Astrocyte (in vitro differentiated cells and primary cell): Measurements from ENCODE around the gene ZMIZ1. TPM values are rescaled to one million over a fixed set of nuclear protein-coding genes. Genes with fewer than 3 reads are reported as not detected.

Experiments
- DNase-seq: peaks from one replicate; pipeline ENCODE4 v3.0.0-alpha.2; 2010; ENCODE audit warnings: low read depth
- FAIRE-seq: peaks from 2 replicates; lab custom pipeline; 2011; peaks lifted over from hg19 to GRCh38; lab: Jason Lieb, UNC
- H2AFZ ChIP-seq: 2 replicates; pipeline ENCODE4 v1.6.0; 2012; ENCODE audit warnings: low read depth, low read length, inconsistent platforms
- H3K27ac ChIP-seq: 2 replicates; pipeline ENCODE4 v1.5.1; 2011; ENCODE audit warnings: low read depth, low read length, inconsistent platforms
- H3K27me3 ChIP-seq: 2 replicates; pipeline ENCODE4 v1.6.0; 2011; ENCODE audit warnings: low read length, inconsistent platforms; ENCODE audit not compliant: insufficient read depth
- H3K36me3 ChIP-seq: 2 replicates; pipeline ENCODE4 v1.5.1; 2011; ENCODE audit warnings: low read length, inconsistent platforms; ENCODE audit not compliant: insufficient read depth
- H3K4me1 ChIP-seq: 2 replicates; pipeline ENCODE4 v1.5.1; 2011; ENCODE audit warnings: low read length, inconsistent platforms; ENCODE audit not compliant: insufficient read depth
- H3K4me2 ChIP-seq: 2 replicates; pipeline ENCODE4 v1.6.0; 2012; ENCODE audit warnings: low read length, inconsistent platforms
- H3K4me3 ChIP-seq: 2 replicates; pipeline ENCODE4 v1.5.1; 2011; ENCODE audit warnings: low read depth, mild to moderate bottlenecking, low read length, inconsistent platforms; ENCODE audit not compliant: insufficient read depth
- H3K79me2 ChIP-seq: 2 replicates; pipeline ENCODE4 v1.6.0; 2012; ENCODE audit warnings: mild to moderate bottlenecking, low read length, inconsistent platforms; ENCODE audit not compliant: insufficient read depth
- H3K9ac ChIP-seq: 2 replicates; pipeline ENCODE4 v1.6.0; 2012; ENCODE audit warnings: mild to moderate bottlenecking, low read length, inconsistent platforms
- H3K9me3 ChIP-seq: 2 replicates; pipeline ENCODE4 v1.5.1; 2012; ENCODE audit warnings: low read depth, mild to moderate bottlenecking, low read length, inconsistent platforms; ENCODE audit not compliant: insufficient read depth
- H4K20me1 ChIP-seq: 2 replicates; pipeline ENCODE4 v1.6.0; 2012; ENCODE audit warnings: low read length, inconsistent platforms; ENCODE audit not compliant: insufficient read depth
- H3K27ac Mint-ChIP-seq: one replicate; pipeline ENCODE4 v1.8.0; 2021; ENCODE audit warnings: mild to moderate bottlenecking, mixed read lengths; ENCODE audit not compliant: unreplicated experiment
- H3K27me3 Mint-ChIP-seq: one replicate; pipeline ENCODE4 v1.8.0; 2021; ENCODE audit warnings: low read depth, mixed read lengths; ENCODE audit not compliant: unreplicated experiment
- H3K36me3 Mint-ChIP-seq: one replicate; pipeline ENCODE4 v1.8.0; 2021; ENCODE audit warnings: low read depth, mixed read lengths; ENCODE audit not compliant: unreplicated experiment
- H3K4me1 Mint-ChIP-seq: one replicate; pipeline ENCODE4 v1.8.0; 2021; ENCODE audit warnings: low read depth, mixed read lengths; ENCODE audit not compliant: unreplicated experiment
- H3K4me3 Mint-ChIP-seq: one replicate; pipeline ENCODE4 v1.8.0; 2021; ENCODE audit warnings: mild to moderate bottlenecking, moderate library complexity, mixed read lengths; ENCODE audit not compliant: unreplicated experiment
- H3K9me3 Mint-ChIP-seq: one replicate; pipeline ENCODE4 v1.8.0; 2021; ENCODE audit warnings: mild to moderate bottlenecking, mixed read lengths; ENCODE audit not compliant: unreplicated experiment
- CTCF ChIP-seq: IDR thresholded peaks from 2 replicates; pipeline ENCODE4 v1.5.1; 2011; ENCODE audit warnings: low read depth, mild to moderate bottlenecking, inconsistent platforms, low read length, moderate library complexity; ENCODE audit not compliant: insufficient read depth
- EZH2 ChIP-seq: IDR thresholded peaks from 2 replicates; pipeline ENCODE4 v1.6.1; 2012; ENCODE audit warnings: mild to moderate bottlenecking, low read length, inconsistent platforms; ENCODE audit not compliant: insufficient read depth
- total RNA-seq: library from RNA; stranded (reverse); gene quantifications from 2 replicates; pipeline ENCODE4 v1.2.1, GENCODE V29; 2021

ZMIZ1 gene
- total RNA-seq, 1 donor from 2014 or later = 45.5 TPM

GRCh38 chr10:79167537-79167936, 98.8 kb downstream of the ZMIZ1 start:
- peaks cover 76% of the 10 kb centered on the region for H3K79me2 ChIP-seq
- no peak overlapping the region for H3K9ac ChIP-seq
- FAIRE-seq (no peak), DNase-seq (no peak)
- Mint-ChIP-seq H3K9me3 (no peaks in the 10 kb centered on the region), H3K27me3 (no peaks in the 10 kb centered on the region), H3K27ac (no peak overlapping the region), H3K36me3 (peaks cover 9% of the 10 kb centered on the region), H3K4me3 (no peak overlapping the region), H3K4me1 (peaks cover 15% of the 10 kb centered on the region)
- peaks cover 11% of the 10 kb centered on the region for H3K4me1 ChIP-seq
- no peak overlapping the region for H3K27ac ChIP-seq
- H3K27me3 ChIP-seq = no peaks in the 10 kb centered on the region
- TF ChIP-seq EZH2 = no peak
- no peak for TF ChIP-seq CTCF
- H3K4me2 ChIP-seq = no peak overlapping the region
- peaks cover 36% of the 10 kb centered on the region for H3K36me3 ChIP-seq
- no peak overlapping the region for H3K4me3 ChIP-seq
- no peaks in the 10 kb centered on the region for H3K9me3 ChIP-seq
- peaks cover 99% of the 10 kb centered on the region for H4K20me1 ChIP-seq
- no peak overlapping the region for H2AFZ ChIP-seq

GRCh38 chr10:79168210-79168609, 99.4 kb downstream of the ZMIZ1 start:
- H3K9me3 Mint-ChIP-seq = no peaks in the 10 kb centered on the region
- Histone ChIP-seq H3K4me2 (no peak overlapping the region), H3K9ac (no peak overlapping the region), H3K36me3 (peaks cover 36% of the 10 kb centered on the region), H3K79me2 (peaks cover 76% of the 10 kb centered on the region), H3K27me3 (no peaks in the 10 kb centered on the region), H3K4me3 (no peak overlapping the region), H3K9me3 (no peaks in the 10 kb centered on the region), H4K20me1 (peaks cover 98% of the 10 kb centered on the region), H2AFZ (no peak overlapping the region), H3K27ac (no peak overlapping the region), H3K4me1 (peaks cover 4% of the 10 kb centered on the region)
- H3K27me3 Mint-ChIP-seq = no peaks in the 10 kb centered on the region
- DNase-seq (no peak), FAIRE-seq (no peak)
- H3K27ac Mint-ChIP-seq = no peak overlapping the region
- no peak for TF ChIP-seq EZH2
- no peak for TF ChIP-seq CTCF
- no peak overlapping the region for H3K4me3 Mint-ChIP-seq
- peaks cover 8% of the 10 kb centered on the region for H3K36me3 Mint-ChIP-seq
- H3K4me1 Mint-ChIP-seq = peaks cover 15% of the 10 kb centered on the region

- FAIRE-seq (no peak), DNase-seq (no peak)
- Mint-ChIP-seq H3K4me3 (no peak overlapping the region), H3K9me3 (no peaks in the 10 kb centered on the region), H3K4me1 (peaks cover 23% of the 10 kb centered on the region), H3K27ac (no peak overlapping the region), H3K27me3 (no peaks in the 10 kb centered on the region), H3K36me3 (peaks cover 12% of the 10 kb centered on the region)
- Histone ChIP-seq H4K20me1 (peaks cover 92% of the 10 kb centered on the region), H3K27me3 (no peaks in the 10 kb centered on the region), H3K4me3 (no peak overlapping the region), H3K9me3 (no peaks in the 10 kb centered on the region), H3K36me3 (peaks cover 34% of the 10 kb centered on the region), H2AFZ (no peak overlapping the region), H3K4me2 (no peak overlapping the region), H3K4me1 (peaks cover 6% of the 10 kb centered on the region), H3K79me2 (peaks cover 71% of the 10 kb centered on the region), H3K9ac (no peak overlapping the region), H3K27ac (no peak overlapping the region)
- TF ChIP-seq EZH2 (no peak), CTCF (no peak)
Observed at GRCh38 chr10:79170226-79170752, 101.5 kb downstream of the ZMIZ1 start.
